DND-41 (cell line): ENCODE data around the gene FLRT3.

Experiments
- CTCF ChIP-seq: IDR thresholded peaks from 2 replicates; pipeline ENCODE4 v1.5.1; 2012; ENCODE audit warnings: borderline replicate concordance, low read length, moderate library complexity, mild to moderate bottlenecking; ENCODE audit not compliant: poor library complexity, severe bottlenecking; ENCODE audit errors: extremely low read depth
- EZH2 ChIP-seq: IDR thresholded peaks from 3 replicates; pipeline ENCODE4 v1.6.1; 2012; ENCODE audit warnings: borderline replicate concordance, low read depth, mild to moderate bottlenecking, moderate library complexity, low read length, inconsistent platforms; ENCODE audit not compliant: severe bottlenecking

- TF ChIP-seq CTCF (peak; percentile 90), EZH2 (no peak)
Observed at GRCh38 chr20:14337400-14338171, at the start of gene FLRT3.
